C4-2B (cell line): ENCODE measurements around the gene FH.

Source experiments
- H3K27ac ChIP-seq: fragments of 450-650 bp; 2 replicates; pipeline ENCODE4 v1.5.1; 2017
- ZFX ChIP-seq: fragments of 450-650 bp; IDR thresholded peaks from 2 replicates; pipeline ENCODE4 v1.6.1; 2017
- TF ChIP-seq, protein P1 (sequence below): fragments of 450-650 bp; conservative IDR thresholded peaks from 2 replicates; pipeline ENCODE4 v1.5.1; 2017; ENCODE audit warnings: mild to moderate bottlenecking

Gene FH

DNA sequence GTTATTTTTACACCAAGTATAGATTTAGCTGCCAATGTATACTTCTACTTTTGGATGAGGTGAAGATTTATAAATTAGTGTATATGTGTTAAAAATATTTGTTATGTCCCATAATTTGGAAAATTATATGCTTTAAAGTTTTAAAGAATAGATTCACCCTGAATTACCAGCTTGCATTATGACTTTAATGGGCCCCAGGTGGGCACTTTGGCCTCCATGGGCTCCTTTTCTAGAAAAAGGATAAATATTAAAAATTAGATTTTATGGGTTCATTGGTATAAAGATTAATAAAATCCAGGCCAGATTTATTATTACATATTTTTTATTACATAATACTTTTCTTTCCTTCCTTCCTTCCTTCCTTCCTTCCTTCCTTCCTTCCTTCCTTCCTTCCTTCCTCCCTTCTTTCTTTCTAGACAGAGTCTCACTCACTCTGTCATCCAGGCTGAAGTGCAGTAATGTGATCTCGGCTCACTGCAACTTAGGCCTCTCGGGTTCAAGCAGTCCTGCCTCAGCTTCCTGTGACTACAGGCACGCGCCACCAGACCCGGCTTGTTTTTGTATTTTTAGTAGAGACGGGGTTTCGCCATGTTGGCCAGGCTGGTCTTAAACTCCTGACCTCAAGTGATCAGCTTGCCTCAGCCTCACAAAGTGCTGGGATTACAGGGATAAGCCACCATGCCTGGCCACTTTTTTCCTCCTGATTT is 34.5 kb upstream of the FH start:
- no peak overlapping the region for H3K27ac ChIP-seq
- TF ChIP-seq ZFX = no peak
- TF ChIP-seq, protein P1, sequence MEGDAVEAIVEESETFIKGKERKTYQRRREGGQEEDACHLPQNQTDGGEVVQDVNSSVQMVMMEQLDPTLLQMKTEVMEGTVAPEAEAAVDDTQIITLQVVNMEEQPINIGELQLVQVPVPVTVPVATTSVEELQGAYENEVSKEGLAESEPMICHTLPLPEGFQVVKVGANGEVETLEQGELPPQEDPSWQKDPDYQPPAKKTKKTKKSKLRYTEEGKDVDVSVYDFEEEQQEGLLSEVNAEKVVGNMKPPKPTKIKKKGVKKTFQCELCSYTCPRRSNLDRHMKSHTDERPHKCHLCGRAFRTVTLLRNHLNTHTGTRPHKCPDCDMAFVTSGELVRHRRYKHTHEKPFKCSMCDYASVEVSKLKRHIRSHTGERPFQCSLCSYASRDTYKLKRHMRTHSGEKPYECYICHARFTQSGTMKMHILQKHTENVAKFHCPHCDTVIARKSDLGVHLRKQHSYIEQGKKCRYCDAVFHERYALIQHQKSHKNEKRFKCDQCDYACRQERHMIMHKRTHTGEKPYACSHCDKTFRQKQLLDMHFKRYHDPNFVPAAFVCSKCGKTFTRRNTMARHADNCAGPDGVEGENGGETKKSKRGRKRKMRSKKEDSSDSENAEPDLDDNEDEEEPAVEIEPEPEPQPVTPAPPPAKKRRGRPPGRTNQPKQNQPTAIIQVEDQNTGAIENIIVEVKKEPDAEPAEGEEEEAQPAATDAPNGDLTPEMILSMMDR = no peak

DNA sequence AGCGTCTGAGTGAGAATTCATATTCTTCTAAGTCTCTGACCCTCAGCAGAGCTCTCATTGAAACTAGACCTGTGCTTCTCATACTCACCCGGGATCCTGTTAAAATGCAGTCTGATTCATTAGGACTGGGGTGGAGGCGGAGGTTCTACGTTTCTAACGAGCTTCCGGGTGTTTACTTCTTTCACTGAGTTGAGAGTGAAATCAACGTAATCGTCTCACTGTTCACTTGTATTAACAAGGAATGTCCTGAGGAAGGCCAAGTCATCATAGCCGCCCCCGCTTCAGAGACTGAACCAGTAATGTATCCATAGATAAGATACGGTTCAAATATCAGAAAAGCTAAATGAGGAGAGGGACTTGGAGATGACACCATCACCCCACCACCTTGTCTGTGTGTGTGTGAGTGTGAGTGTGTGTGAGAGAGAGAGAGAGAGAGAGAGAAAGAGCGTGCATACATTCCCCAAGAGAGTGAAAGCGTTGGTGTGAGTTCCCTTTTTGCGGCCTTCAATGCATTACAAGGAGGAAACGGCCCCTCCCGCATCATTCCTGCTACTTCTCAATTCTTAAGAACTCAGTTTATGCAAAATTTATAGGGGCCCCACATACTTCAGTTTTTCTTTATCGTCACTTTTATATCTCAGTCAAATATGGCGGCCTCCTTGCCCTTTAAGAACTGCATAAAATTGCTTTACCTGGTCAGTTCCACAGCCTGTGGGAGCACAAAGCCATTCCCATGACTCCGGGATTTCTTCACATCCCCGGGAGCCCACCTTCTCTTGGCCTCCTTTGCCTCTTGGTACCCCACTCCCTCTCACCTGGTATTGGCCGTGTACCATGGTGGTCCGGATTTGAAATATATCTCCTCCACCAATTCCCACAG is 32.4 kb upstream of the FH start:
- no peak for TF ChIP-seq ZFX
- TF ChIP-seq, protein P1 = no peak
- no peak overlapping the region for H3K27ac ChIP-seq

DNA sequence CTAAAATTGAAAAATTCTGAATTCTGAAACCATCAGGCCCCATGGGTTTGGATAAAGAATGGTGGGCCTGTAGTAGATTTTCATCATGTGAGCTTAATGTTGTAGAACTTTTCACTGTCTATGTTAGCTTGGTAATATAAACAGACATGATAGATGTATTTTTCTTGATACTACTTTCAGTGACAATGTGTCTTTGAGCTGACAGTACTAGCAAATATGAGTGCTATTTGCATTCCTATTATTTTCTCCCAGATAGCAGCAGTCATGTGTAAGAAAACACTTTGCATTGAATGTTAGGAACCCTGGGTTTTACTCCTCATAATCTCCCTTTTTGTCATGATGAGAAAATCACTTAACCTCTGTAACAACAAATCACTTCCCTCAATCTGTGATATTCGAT is 30.8 kb upstream of the FH start:
- TF ChIP-seq ZFX = no peak
- TF ChIP-seq, protein P1 = no peak
- H3K27ac ChIP-seq = no peak overlapping the region

DNA sequence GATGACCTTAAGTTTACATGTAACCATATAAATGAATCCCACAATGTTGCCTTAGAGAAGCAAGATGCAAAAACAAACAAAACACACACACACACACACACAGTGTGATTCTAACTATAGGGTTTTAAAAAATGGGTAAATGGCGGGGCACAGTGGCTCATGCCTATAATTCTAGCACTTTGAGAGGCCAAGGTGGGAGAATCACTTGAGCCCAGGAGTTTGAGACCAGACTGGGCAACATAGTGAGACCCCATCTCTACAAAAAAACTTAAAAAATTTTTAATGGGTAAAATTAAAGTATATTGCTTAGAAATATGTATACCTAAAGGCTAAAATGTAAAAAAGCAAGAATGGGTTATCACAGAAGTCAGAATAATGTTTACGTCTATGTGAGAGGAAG is 28.5 kb upstream of the FH start:
- no peak overlapping the region for H3K27ac ChIP-seq
- TF ChIP-seq, protein P1 = no peak
- no peak for TF ChIP-seq ZFX

DNA sequence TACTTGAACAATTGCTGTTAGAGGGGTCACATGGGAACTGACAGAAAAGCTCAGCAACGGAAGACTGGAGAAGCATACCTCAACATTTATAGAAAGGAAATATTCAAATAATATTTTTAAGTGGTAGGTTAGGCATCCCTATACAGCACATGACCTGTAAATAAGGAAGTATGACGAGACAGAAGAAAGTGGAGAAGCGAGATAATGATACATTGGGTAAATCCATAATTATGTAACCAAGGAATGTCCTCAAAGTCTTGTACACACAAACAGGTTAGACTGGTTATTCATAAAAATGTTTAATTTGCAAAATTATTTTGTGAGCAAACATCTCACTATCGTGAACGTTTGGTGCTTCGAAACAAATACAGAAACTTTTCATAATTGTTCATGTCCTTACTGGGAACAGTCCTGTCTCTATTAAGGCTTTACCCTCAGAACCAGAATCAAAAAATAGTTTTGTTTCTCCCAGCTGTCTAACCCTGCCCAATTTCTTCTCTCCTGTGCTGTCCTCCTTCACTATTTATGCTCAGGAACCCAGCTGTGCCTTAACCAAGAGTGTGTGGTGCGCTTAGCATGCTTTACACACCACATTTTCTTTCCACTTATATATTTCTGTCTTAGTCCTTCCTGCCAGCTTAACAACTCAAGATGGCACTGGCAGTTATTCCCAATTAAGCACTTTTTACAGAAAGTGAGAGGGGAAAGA is 22.8 kb upstream of the FH start:
- TF ChIP-seq ZFX = no peak
- TF ChIP-seq, protein P1 = no peak
- no peak overlapping the region for H3K27ac ChIP-seq

DNA sequence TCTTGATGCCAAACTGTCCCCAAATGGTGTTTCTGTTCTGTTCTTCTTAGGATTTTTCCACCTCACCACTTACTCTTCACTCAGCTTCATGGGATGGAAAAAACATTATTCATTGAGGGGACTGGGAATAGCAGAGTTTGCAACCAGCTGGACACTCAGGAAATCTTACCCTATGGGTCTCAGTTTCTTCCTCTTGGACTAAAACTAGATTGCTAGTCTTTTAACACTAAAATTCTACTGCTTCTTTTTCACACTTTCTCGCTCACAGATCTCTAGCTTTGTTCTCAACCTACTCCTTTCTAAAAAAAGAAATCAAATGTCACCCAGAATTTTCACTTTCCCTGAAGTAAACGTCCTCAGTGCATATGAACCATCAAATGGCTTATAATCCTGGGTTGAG is 17.4 kb upstream of the FH start:
- TF ChIP-seq, protein P1 = no peak
- TF ChIP-seq ZFX = no peak
- no peak overlapping the region for H3K27ac ChIP-seq

DNA sequence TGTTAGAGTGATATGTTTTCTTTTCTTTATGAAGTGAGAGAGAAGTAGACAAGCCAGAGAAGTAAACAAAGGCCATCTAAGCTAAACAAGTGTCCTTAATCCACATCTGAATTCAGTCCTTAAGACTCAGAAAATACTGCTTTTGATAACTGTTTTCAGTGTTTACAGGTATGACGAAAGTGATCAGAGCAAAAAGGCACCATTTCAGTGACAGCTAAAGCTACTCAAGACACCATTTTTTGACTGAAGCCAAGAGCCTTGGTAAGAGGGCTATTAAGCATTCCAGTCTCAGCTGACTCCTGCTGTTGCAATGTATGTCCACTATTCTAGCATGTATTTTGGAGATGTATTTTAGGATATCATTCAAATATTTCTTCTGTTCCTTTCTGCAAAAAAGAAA is 16.7 kb upstream of the FH start:
- H3K27ac ChIP-seq = no peak overlapping the region
- no peak for TF ChIP-seq ZFX
- TF ChIP-seq, protein P1 = no peak
